ENCODE data around the gene MED23. TPM values are rescaled to one million over a fixed set of nuclear protein-coding genes. Genes with fewer than 3 reads are reported as not detected.

MED23 gene
- total and polyA plus RNA-seq, 9 of the 15 experiments (the other 6 are each of a cell fraction or from before 2014, with no cell fraction given), result 13.7 to 61.2 (median 27.2) TPM

DNA sequence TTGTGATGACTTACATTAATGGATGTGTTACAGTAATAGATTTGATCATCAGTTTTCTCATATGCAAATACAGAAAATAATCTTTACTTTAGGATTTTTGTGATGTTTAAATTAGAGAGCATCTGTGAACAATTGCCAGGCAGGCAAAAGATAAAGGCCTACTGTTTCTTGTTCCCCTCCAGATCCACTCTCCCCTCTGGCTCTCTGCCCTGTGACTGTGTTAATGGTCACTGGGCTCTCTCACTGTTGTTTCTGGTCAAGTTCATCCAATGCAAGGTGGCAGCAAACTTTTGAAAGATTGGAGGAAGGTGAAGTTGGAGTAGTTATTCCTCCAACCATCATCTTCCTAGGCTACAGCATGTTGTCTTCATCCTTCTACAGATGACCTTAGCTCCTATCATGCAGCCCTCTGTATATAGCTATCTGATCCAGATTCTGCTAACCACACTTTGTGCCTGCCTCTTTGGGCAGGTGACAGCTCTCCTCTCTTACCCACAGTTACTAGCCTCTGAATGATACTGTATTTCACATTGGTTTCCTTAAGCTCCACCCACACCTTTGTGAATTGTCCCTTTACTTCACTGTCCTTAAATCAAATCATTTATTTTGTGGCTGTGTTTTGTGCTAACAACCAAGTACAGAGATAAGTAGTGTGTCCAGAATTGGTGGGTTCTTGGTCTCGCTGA is 103.9 kb downstream of the MED23 start:
- no peaks in the 10 kb centered on the region for H4K20me1 ChIP-seq (replicated peaks; ENCODE audit: control insufficient read depth, insufficient read depth, low read length)
- ChIA-PET POLR2A (no interaction called here), CTCF (ENCODE audit: low intra/inter-chr PET ratio) (no interaction called here)
- in situ Hi-C loops (cut with MboI), result no loop called here
- no peak overlapping the region for H3K4me2 ChIP-seq (ENCODE audit: insufficient read depth, low read length)
- H3K27me3 ChIP-seq (ENCODE audit: control insufficient read depth in 2 of 2, insufficient read depth in 2 of 2, low read length in 2 of 2), result 0 out of 5 replicates have a peak, but pooled peaks cover 0 to 4% of the 10 kb centered on the region in 2 experiments
- H3K36me3 ChIP-seq (ENCODE audit: control insufficient read depth, insufficient read depth, low read length), result no peaks in the 10 kb centered on the region
- ATAC-seq (peak; percentile 29; the same call in 1 of the 3 replicates), DNase-seq (ENCODE audit: extremely low read depth in 1 of 4, low spot score in 3 of 4) (no peak), FAIRE-seq (no peak)
- TF ChIP-seq ETS2 (tag; IDR thresholded peaks at IDR 0.05; ENCODE audit: borderline replicate concordance, poor library complexity, severe bottlenecking) (no peak), NR2C1 (IDR thresholded peaks at IDR 0.05) (no peak), NR2C1 (tag; IDR thresholded peaks at IDR 0.05) (no peak), STAT5B (CRISPR knock-in tag; IDR thresholded peaks at IDR 0.05) (no peak), SMAD3 (CRISPR knock-in tag; conservative IDR thresholded peaks at IDR 0.05) (no peak), BRD4 (IDR thresholded peaks at IDR 0.05) (no peak), MXI1 (IDR thresholded peaks at IDR 0.05; ENCODE audit: low read depth, low read length) (no peak), ZNF444 (CRISPR knock-in tag; IDR thresholded peaks at IDR 0.05) (no peak), L3MBTL2 (IDR thresholded peaks at IDR 0.05) (no peak), CHCHD3 (CRISPR knock-in tag; IDR thresholded peaks at IDR 0.05) (no peak), SAFB2 (IDR thresholded peaks at IDR 0.05; ENCODE audit: borderline replicate concordance, low read depth, low read length, severe bottlenecking) (no peak), EWSR1 (IDR thresholded peaks at IDR 0.05; ENCODE audit: borderline replicate concordance, low read depth, partially characterized antibody) (no peak), XRCC4 (IDR thresholded peaks at IDR 0.05; ENCODE audit: extremely low read depth, insufficient read depth, insufficient read length) (no peak)
- TF ChIP-seq, protein P1, sequence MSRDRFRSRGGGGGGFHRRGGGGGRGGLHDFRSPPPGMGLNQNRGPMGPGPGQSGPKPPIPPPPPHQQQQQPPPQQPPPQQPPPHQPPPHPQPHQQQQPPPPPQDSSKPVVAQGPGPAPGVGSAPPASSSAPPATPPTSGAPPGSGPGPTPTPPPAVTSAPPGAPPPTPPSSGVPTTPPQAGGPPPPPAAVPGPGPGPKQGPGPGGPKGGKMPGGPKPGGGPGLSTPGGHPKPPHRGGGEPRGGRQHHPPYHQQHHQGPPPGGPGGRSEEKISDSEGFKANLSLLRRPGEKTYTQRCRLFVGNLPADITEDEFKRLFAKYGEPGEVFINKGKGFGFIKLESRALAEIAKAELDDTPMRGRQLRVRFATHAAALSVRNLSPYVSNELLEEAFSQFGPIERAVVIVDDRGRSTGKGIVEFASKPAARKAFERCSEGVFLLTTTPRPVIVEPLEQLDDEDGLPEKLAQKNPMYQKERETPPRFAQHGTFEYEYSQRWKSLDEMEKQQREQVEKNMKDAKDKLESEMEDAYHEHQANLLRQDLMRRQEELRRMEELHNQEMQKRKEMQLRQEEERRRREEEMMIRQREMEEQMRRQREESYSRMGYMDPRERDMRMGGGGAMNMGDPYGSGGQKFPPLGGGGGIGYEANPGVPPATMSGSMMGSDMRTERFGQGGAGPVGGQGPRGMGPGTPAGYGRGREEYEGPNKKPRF (IDR thresholded peaks at IDR 0.05; ENCODE audit: low read depth, low read length), result no peak
- TF ChIP-seq, protein P2, sequence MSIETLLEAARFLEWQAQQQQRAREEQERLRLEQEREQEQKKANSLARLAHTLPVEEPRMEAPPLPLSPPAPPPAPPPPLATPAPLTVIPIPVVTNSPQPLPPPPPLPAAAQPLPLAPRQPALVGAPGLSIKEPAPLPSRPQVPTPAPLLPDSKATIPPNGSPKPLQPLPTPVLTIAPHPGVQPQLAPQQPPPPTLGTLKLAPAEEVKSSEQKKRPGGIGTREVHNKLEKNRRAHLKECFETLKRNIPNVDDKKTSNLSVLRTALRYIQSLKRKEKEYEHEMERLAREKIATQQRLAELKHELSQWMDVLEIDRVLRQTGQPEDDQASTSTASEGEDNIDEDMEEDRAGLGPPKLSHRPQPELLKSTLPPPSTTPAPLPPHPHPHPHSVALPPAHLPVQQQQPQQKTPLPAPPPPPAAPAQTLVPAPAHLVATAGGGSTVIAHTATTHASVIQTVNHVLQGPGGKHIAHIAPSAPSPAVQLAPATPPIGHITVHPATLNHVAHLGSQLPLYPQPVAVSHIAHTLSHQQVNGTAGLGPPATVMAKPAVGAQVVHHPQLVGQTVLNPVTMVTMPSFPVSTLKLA (conservative IDR thresholded peaks at IDR 0.05), result no peak
- no peaks in the 10 kb centered on the region for H3K4me1 ChIP-seq (replicated peaks in 1 of 2; ENCODE audit: control insufficient read depth in 2 of 2, insufficient read depth in 2 of 2, low read length in 2 of 2)
- no peaks in the 10 kb centered on the region; the same call in 1 of the 2 replicates for H3K9me3 ChIP-seq (replicated peaks; ENCODE audit: control insufficient read depth, insufficient read depth, low read depth, low read length)
- H3K9me1 ChIP-seq (ENCODE audit: control insufficient read depth, insufficient read depth, low read length), result no peaks in the 10 kb centered on the region
- no TSS peak for BruUV-seq (replicated peaks)
- no peak overlapping the region for H3K27ac ChIP-seq (ENCODE audit: extremely low read depth, low read depth, low read length)
- H3K4me3 ChIP-seq, result no peak overlapping the region
- H2AFZ ChIP-seq (ENCODE audit: low read depth, low read length), result peak overlapping the region; percentile 69; the same call in 1 of the 2 replicates
- intact Hi-C loops (cut with micrococcal nuclease), result no loop called here
- no peaks in the 10 kb centered on the region for H3K79me2 ChIP-seq (ENCODE audit: control insufficient read depth, insufficient read depth, low read length)
- H3K9ac ChIP-seq (ENCODE audit: insufficient read depth in 1 of 2, low read depth in 2 of 2, low read length in 2 of 2), result no peak overlapping the region
- WGBS (ENCODE audit: insufficient coverage, low coverage, missing lambda C conversion rate), result 0% methylated on average over 1 of the region's 1 CpG
